Stimulated activated memory B cell treated with anti-CD40 and anti-IgM and Interleukin-4, amounts not matched to agents 10 μg/mL and 1 μg/mL and 100 μg/mL, for 72 hours (primary cell): ENCODE measurements around the gene PANK1.

Source experiments
- ATAC-seq: fragments of 150-1000 bp; cut with Tn5 transposase; 2 replicates; pipeline ENCODE4 v1.10.0; 2021
- H3K27ac Mint-ChIP-seq: one replicate; pipeline ENCODE4 v1.8.0; 2022; ENCODE audit warnings: mild to moderate bottlenecking, mixed read lengths
- H3K27me3 Mint-ChIP-seq: one replicate; pipeline ENCODE4 v1.8.0; 2022; ENCODE audit warnings: mixed read lengths
- H3K36me3 Mint-ChIP-seq: one replicate; pipeline ENCODE4 v1.8.0; 2022; ENCODE audit warnings: mixed read lengths
- H3K4me1 Mint-ChIP-seq: one replicate; pipeline ENCODE4 v1.8.0; 2022; ENCODE audit warnings: mixed read lengths
- H3K4me3 Mint-ChIP-seq: one replicate; pipeline ENCODE4 v1.8.0; 2022; ENCODE audit warnings: mild to moderate bottlenecking, moderate library complexity, mixed read lengths
- H3K9me3 Mint-ChIP-seq: one replicate; pipeline ENCODE4 v1.8.0; 2022; ENCODE audit warnings: mixed read lengths

Gene PANK1

DNA sequence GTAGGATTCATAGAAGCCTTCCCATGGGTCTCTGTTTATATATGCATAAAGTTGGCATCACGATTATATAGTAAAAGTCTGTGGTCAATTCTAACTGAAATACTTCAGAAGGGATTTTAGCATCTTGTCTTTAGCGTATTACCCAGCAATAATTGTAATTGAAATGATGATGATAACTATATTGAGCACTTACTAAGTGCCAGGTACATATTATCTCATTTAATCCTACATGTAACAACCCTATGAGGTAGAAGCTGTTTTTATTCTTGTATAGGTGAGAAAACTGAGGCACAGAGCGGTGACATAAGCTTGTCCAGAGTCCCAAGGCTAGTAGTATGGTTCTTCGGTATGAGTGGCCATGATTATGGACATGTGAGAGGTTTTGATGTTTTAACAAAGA is 33.8 kb downstream of the PANK1 start:
- no peak overlapping the region for H3K4me3 Mint-ChIP-seq
- H3K36me3 Mint-ChIP-seq = peaks cover 23% of the 10 kb centered on the region
- no peak overlapping the region for H3K27ac Mint-ChIP-seq
- H3K27me3 Mint-ChIP-seq = no peaks in the 10 kb centered on the region
- H3K9me3 Mint-ChIP-seq = no peaks in the 10 kb centered on the region
- ATAC-seq = no peak
- no peaks in the 10 kb centered on the region for H3K4me1 Mint-ChIP-seq

DNA sequence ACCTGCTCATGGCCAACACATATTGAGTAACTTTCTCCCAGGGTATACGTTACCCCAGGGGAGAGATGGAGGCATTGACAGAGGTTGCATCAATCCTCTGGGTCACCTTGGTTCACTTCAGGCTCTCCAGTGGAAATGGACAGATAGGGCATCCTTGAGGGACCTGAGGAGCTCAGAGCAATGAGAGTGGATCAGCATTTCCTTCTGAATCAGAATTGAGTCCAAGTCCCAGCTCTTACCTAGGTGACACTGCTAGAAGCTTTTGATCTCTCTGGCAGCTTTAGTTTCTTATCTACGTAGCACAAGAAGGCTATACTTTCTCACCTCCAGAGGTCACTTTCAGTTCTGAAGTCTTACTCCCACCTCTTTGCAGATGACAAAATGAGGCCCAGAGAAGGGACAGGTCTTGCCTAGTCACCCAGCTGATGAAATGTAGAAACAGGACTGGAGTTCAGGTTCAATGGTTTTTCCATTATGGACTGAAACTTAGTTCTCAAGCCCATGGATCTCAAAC is 35.2 kb downstream of the PANK1 start:
- H3K9me3 Mint-ChIP-seq = no peaks in the 10 kb centered on the region
- ATAC-seq = peak; percentile 51
- no peaks in the 10 kb centered on the region for H3K27me3 Mint-ChIP-seq
- no peak overlapping the region for H3K27ac Mint-ChIP-seq
- no peak overlapping the region for H3K4me3 Mint-ChIP-seq
- no peaks in the 10 kb centered on the region for H3K4me1 Mint-ChIP-seq
- H3K36me3 Mint-ChIP-seq = peaks cover 23% of the 10 kb centered on the region

DNA sequence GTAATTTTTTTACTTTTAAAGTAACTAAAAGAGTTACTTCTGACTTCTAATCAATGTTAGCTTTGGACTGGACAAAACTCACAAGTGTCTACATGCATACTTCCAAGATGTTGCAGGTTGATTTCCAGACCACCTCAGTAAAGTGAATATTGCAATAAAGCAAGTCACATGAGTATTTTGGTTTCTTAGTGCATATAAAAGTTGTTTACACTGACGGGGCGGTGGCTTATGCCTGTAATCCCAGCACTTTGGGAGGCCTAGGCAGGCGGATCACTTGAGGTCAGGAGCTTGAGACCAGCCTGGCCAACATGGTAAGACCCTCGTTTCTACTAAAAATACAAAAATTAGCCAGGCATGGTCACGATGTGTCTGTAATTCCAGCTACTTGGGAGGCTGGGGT is 40.8 kb downstream of the PANK1 start:
- no peak for ATAC-seq

DNA sequence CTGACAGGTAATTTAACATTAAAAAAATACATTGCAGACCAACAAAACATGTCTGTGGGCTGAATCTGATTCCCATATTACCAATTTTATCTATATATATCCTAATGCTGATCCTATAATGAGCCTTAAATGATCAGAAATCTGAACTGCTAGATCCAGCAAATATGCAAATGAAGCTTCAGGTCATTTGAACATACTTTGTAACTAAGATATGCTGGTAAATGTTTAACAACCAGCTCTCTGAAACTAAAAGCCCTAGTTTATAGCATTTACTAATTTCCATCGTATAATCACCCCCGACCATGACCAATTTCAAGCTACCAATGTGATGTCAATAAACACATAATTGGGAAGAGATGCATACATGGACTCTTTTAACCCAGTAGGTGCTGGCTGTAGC is 42.1 kb downstream of the PANK1 start:
- H3K36me3 Mint-ChIP-seq = peaks cover 12% of the 10 kb centered on the region

More for the DNA sequence above, 40.8 kb downstream of the PANK1 start:
- H3K36me3 Mint-ChIP-seq = peaks cover 19% of the 10 kb centered on the region
- H3K27me3 Mint-ChIP-seq = no peaks in the 10 kb centered on the region
- H3K27ac Mint-ChIP-seq = no peak overlapping the region
- H3K4me3 Mint-ChIP-seq = no peak overlapping the region
- no peaks in the 10 kb centered on the region for H3K9me3 Mint-ChIP-seq
- no peaks in the 10 kb centered on the region for H3K4me1 Mint-ChIP-seq

DNA sequence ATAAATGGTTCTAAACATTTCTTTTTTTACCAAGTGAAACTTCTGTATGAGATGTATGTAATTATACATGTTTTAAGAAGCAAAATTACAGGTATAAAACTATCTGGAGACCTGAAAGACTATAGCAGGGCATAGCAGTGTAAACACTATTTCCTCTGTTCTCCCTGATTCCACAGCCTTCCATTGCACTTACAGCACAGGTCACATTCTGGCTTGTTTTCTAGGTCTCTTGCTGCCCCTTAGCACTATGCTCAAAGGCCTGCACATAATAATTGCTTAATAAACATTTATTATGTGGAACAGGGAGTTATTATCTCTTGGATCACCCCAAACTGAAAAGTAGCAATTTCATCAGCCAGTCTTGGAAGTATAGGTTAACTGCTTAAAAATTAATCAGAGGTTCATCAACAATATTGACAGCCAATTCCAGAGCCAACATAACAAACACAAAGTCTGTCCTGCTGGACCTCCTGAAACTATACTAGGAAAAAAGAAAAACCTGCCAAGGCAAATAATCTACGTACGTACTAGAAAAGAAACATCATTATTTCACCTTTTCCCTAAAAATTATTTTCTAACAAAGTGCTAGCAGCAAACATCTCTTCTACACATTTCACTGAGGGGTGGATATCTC is 43.2 kb downstream of the PANK1 start:
- peaks cover 9% of the 10 kb centered on the region for H3K36me3 Mint-ChIP-seq
- no peak for ATAC-seq
- no peak overlapping the region for H3K4me3 Mint-ChIP-seq
- no peak overlapping the region for H3K27ac Mint-ChIP-seq
- no peaks in the 10 kb centered on the region for H3K4me1 Mint-ChIP-seq
- H3K27me3 Mint-ChIP-seq = no peaks in the 10 kb centered on the region
- no peaks in the 10 kb centered on the region for H3K9me3 Mint-ChIP-seq

More for the DNA sequence above, 42.1 kb downstream of the PANK1 start:
- Mint-ChIP-seq H3K4me1 (no peaks in the 10 kb centered on the region), H3K27ac (no peak overlapping the region), H3K4me3 (no peak overlapping the region), H3K9me3 (no peaks in the 10 kb centered on the region), H3K27me3 (no peaks in the 10 kb centered on the region)
- ATAC-seq = no peak

DNA sequence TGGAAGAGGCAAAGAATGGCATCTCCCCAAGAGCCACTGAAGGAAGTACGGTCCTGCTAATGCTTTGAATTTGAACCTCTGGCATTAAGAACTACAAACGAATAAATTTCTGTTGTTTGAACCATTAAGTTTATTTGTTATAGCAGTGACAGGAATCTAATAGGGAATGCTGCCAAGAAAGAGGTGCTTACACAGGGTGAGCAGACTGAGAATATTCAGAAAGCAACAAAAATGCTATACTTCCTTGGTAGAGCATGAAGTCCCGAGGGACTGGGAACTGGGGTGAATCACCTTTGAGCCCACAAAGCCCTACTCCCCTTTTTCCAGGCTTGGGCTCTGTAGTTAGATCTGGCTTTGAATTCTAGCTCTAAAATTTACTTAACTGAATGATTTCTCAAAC is 45.0 kb downstream of the PANK1 start:
- H3K4me3 Mint-ChIP-seq = no peak overlapping the region
- H3K27ac Mint-ChIP-seq = no peak overlapping the region
- H3K4me1 Mint-ChIP-seq = no peaks in the 10 kb centered on the region
- no peaks in the 10 kb centered on the region for H3K9me3 Mint-ChIP-seq
- ATAC-seq = no peak
- peaks cover 5% of the 10 kb centered on the region for H3K36me3 Mint-ChIP-seq
- no peaks in the 10 kb centered on the region for H3K27me3 Mint-ChIP-seq

DNA sequence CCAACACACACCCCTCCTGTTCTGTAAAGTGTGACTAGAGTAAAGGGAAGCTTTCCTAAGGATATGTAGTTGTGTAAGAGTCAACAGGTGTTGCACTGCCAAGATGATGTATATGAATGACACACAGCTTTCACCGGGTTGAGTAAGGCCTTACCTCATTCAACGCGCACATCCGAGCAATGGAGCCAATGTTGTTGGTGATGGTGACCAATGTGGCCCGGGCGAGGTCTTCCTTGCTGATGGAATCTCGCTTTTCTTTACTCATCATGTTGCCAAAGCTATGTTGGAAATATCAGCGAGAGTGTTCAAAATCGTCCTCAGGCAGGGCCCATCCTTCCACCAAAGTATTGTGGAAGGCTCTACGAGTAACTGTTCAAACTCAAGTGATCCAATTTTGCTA is 52.0 kb downstream of the PANK1 start:
- H3K36me3 Mint-ChIP-seq = peaks cover 11% of the 10 kb centered on the region
- no peaks in the 10 kb centered on the region for H3K27me3 Mint-ChIP-seq
- no peak for ATAC-seq
- no peaks in the 10 kb centered on the region for H3K9me3 Mint-ChIP-seq
- no peak overlapping the region for H3K27ac Mint-ChIP-seq
- no peaks in the 10 kb centered on the region for H3K4me1 Mint-ChIP-seq
- no peak overlapping the region for H3K4me3 Mint-ChIP-seq

DNA sequence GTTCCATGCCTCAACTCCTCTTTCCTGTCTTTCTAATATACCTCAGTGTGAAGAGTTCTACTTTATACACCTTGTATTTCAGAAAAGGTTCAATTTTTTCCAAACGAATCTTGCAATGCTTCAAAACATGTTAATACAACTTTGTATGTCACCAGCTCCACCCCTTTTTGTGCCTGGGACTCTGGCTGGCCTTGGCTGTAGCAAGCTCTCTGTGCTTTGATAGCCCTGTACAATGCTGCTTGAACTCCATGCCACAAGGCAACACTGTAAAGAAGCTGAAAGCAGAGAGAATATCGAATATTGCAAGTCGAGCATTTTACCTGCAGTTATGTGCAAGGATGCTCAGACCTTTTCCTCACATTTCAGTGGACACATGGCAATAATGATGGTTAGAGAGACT is 52.5 kb downstream of the PANK1 start:
- peaks cover 11% of the 10 kb centered on the region for H3K36me3 Mint-ChIP-seq
- no peaks in the 10 kb centered on the region for H3K9me3 Mint-ChIP-seq
- no peaks in the 10 kb centered on the region for H3K4me1 Mint-ChIP-seq
- ATAC-seq = no peak
- H3K27me3 Mint-ChIP-seq = no peaks in the 10 kb centered on the region
- H3K4me3 Mint-ChIP-seq = no peak overlapping the region
- no peak overlapping the region for H3K27ac Mint-ChIP-seq

DNA sequence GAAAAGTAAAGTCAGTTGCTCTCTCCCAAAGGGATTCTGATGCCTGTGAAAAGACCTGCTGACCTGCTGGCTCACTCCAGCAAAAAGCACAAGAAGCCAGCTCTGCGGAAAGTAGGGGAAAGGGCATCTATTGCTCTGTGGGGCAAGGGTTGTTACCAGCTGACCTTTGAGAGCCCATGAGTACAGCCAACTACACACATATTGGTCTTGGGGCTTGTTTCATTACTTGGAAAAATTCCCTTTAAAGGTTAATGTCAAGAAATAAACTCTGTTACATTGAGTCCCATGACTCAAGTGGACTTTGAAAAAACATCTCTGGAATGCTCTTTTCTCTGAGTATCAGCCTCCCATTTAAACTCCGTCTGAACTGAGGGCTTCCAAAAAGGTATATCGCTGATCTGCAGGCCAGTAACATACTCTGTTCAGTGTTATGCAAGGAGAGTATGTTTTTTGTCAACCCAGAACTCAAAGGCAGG is 53.2 kb downstream of the PANK1 start:
- ATAC-seq = no peak
- Mint-ChIP-seq H3K27me3 (no peaks in the 10 kb centered on the region), H3K27ac (no peak overlapping the region), H3K4me1 (no peaks in the 10 kb centered on the region), H3K4me3 (no peak overlapping the region), H3K9me3 (no peaks in the 10 kb centered on the region), H3K36me3 (peaks cover 11% of the 10 kb centered on the region)

DNA sequence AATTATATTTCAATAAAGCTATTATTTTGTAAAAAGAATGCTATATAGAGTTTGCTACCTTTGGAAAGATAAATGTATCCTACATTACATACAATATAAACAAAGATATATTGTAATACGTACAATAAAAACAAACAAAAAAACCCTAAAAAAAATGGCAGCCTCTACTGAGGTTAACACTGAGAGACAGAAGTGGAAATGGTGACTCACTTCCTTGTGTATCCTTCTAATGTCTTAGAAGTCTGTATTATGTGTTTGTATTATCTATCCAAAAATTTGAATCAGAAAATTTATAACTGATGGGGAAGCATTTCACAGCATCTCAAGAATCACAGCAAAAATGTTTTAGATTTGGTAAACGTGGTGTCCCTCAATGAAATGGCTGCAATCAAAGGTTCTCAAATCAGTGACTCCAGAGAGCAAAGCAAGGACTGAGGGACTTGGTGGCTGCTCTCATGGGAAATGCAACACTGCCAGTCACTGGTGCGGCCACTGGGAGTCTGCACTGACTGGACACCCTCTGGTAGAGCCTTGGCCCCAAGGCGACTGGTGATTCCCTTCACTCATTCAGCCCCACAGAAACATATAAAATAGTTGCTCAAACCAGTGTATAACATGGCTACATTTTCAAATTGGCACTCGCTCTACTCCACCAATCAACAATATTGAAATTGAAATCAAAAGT is 53.8 kb downstream of the PANK1 start:
- Mint-ChIP-seq H3K27ac (no peak overlapping the region), H3K36me3 (peaks cover 11% of the 10 kb centered on the region), H3K27me3 (no peaks in the 10 kb centered on the region), H3K4me1 (no peaks in the 10 kb centered on the region), H3K9me3 (no peaks in the 10 kb centered on the region), H3K4me3 (no peak overlapping the region)
- no peak for ATAC-seq

DNA sequence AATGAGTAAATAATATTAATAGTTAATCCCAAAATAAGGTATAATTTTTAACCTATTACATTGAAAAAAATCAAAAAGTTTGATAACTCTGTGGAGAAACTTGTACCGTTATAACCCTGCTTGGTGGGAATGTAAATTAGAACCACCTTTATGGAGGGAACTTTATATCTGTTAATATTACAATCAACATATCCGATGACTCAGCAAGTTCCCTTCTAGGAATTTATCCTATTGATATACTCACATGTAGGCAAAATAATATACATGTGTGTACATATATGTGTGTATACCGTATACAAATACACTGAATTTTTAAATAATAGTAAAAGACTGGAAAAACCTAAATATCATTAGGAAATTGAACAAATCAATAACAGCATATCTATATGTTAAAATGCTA is 54.7 kb downstream of the PANK1 start:
- H3K4me1 Mint-ChIP-seq = no peaks in the 10 kb centered on the region
- peaks cover 11% of the 10 kb centered on the region for H3K36me3 Mint-ChIP-seq
- H3K9me3 Mint-ChIP-seq = no peaks in the 10 kb centered on the region
- H3K27ac Mint-ChIP-seq = no peak overlapping the region
- H3K4me3 Mint-ChIP-seq = no peak overlapping the region
- no peaks in the 10 kb centered on the region for H3K27me3 Mint-ChIP-seq
- no peak for ATAC-seq

DNA sequence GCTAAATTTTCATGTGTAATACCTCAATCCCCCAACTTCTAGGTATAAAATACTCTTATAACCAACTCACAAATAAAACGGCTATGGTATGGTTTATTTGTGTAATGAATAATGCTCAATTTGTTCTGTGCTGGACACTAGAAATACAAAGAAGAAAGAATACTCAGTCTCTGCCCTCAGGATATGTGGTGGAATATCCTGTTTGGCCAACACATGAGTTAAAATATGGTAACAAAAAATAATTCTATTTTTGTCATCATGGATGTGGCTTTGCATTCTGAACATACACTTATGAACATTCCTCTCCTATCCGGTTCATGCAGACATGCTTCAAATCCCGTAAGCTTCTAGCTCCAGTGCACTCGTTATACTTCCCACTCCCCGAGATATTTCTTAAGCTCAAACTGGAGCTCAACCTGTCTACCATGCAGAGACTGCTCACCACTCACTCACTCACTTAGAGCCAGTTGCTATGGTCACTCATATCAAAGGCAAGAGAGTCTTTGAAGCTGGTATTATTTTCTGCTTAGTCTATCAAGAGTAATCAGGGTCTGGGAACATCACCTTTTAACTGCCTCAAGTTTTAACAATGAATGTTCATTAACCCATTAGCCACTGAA is 55.8 kb downstream of the PANK1 start:
- Mint-ChIP-seq H3K36me3 (peaks cover 11% of the 10 kb centered on the region), H3K9me3 (no peaks in the 10 kb centered on the region), H3K4me3 (no peak overlapping the region), H3K27me3 (no peaks in the 10 kb centered on the region), H3K27ac (no peak overlapping the region), H3K4me1 (no peaks in the 10 kb centered on the region)
- ATAC-seq = no peak

DNA sequence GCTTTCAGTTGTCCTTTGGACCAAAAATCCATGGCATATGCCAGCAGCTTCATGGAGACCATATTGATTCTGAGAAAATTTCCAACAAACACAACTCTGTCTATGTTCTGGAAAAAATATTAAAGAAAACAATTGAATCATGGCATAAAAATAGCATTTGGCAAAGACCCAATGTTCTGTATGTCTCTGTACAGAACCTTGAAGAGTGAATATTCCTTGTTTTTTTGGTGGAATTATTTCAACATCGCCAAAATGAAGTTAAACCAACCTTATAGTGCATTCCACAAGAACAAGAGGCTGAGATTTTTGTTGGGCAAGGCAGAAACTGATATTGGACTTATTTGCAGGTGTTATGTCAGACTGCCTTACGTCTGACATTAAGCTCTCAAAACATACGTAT is 56.4 kb downstream of the PANK1 start:
- Mint-ChIP-seq H3K4me1 (no peaks in the 10 kb centered on the region), H3K27ac (no peak overlapping the region), H3K27me3 (no peaks in the 10 kb centered on the region), H3K4me3 (no peak overlapping the region), H3K36me3 (peaks cover 11% of the 10 kb centered on the region), H3K9me3 (no peaks in the 10 kb centered on the region)
- no peak for ATAC-seq

DNA sequence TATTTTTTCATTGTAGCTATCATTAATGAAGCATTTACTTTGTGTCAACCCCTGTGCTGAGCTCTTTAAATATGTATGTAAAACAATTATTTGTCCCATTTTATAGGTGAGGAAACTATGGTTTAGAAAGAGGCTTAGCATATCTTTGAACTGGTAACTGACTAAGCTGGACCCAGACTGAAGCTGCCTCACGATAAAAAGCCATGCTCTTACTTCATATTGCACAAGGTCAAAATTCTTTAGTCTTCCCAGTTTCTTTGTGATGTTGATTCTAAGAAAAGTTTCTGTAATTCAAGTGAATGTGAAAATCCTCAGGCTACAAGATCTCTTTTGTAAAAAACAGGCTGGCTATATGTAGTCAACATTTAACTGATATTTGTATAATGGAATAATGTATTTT is 63.0 kb downstream of the PANK1 start:
- Mint-ChIP-seq H3K4me3 (no peak overlapping the region), H3K4me1 (no peaks in the 10 kb centered on the region), H3K36me3 (no peaks in the 10 kb centered on the region), H3K27me3 (no peaks in the 10 kb centered on the region), H3K27ac (no peak overlapping the region), H3K9me3 (no peaks in the 10 kb centered on the region)
- ATAC-seq = no peak

DNA sequence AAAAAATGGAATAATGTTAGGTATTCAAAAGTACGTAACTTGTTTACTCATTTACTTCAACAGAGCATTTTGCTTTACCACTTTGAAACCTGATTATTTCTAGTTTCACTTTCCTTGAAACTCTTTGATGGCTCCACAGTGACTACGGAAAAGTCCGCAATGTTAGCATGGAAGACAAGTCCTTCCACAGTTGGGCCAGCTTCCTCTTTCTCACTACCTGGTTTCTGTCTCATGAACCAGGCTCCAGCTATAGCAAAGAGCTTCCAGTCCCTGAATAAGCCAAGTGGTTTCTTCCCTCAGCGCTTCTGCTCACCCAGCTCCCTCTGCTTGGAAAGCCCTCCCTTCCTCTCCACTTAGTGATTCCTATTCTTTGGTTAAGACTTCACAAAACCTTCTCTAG is 64.8 kb downstream of the PANK1 start:
- ATAC-seq = no peak
- Mint-ChIP-seq H3K9me3 (no peaks in the 10 kb centered on the region), H3K27me3 (no peaks in the 10 kb centered on the region), H3K36me3 (no peaks in the 10 kb centered on the region), H3K4me3 (no peak overlapping the region), H3K4me1 (no peaks in the 10 kb centered on the region), H3K27ac (no peak overlapping the region)

DNA sequence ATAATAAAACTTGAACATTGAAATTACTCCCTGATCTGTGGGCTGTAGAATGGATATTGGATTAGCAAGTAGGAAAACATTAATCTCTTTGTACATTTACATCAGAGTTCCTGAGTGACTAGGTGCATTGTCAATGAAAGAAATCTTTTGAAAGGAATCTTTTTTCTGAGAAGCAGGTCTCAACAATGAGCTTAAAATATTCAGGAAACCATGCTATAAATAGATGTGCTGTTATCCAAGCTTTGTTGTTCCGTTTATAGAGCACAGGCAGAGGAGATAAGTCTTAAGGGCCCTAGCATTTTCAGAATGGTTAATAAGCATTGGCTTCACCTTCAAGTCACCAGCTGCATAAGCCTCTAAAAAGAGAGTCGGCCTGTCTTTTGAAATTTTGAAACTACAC is 68.3 kb downstream of the PANK1 start:
- no peaks in the 10 kb centered on the region for H3K4me1 Mint-ChIP-seq
- no peak overlapping the region for H3K27ac Mint-ChIP-seq
- H3K9me3 Mint-ChIP-seq = no peaks in the 10 kb centered on the region
- no peak overlapping the region for H3K4me3 Mint-ChIP-seq
- no peaks in the 10 kb centered on the region for H3K36me3 Mint-ChIP-seq
- no peaks in the 10 kb centered on the region for H3K27me3 Mint-ChIP-seq
- ATAC-seq = no peak
